ENCODE data around the gene SLF2.

Gene SLF2

GRCh38 chr10:100888957-100889356, 23.8 kb upstream of the SLF2 start:
- no peak for TF ChIP-seq EZH2 (IDR thresholded peaks at IDR 0.05; ENCODE audit: borderline replicate concordance, low read length)
- TF ChIP-seq CTCF (IDR thresholded peaks at IDR 0.05; ENCODE audit: low read length): peak; percentile 22; the same call in 1 of the 2 replicates
- Histone ChIP-seq H3K9me2 (ENCODE audit: low read depth, low read length) (no peaks in the 10 kb centered on the region), H4K20me1 (ENCODE audit: insufficient read depth, low read length) (no peaks in the 10 kb centered on the region), H2AFZ (ENCODE audit: low read length) (no peak overlapping the region), H3K27me3 (ENCODE audit: insufficient read depth, low read length) (no peaks in the 10 kb centered on the region; the same call in 1 of the 2 replicates), H3K9me3 (ENCODE audit: low read length) (no peaks in the 10 kb centered on the region), H3F3A (ENCODE audit: insufficient read depth, low read length) (no peaks in the 10 kb centered on the region), H3K79me2 (ENCODE audit: insufficient read depth, low read length) (no peaks in the 10 kb centered on the region), H3K36me3 (ENCODE audit: insufficient read depth, low read length) (no peaks in the 10 kb centered on the region), H3K4me2 (ENCODE audit: low read length) (no peak overlapping the region), H3K27ac (ENCODE audit: low read depth, low read length, poor library complexity, severe bottlenecking) (no peak overlapping the region), H3K4me1 (ENCODE audit: insufficient read depth, low read length, severe bottlenecking) (no peaks in the 10 kb centered on the region), H3K9ac (ENCODE audit: low read length) (no peak overlapping the region), H3K4me3 (ENCODE audit: low read depth, low read length, poor library complexity, severe bottlenecking) (no peak overlapping the region)

- H3F3A ChIP-seq (ENCODE audit: insufficient read depth, low read length): no peaks in the 10 kb centered on the region
- no peak overlapping the region for H3K9ac ChIP-seq (ENCODE audit: low read length)
- H3K79me2 ChIP-seq (ENCODE audit: insufficient read depth, low read length): no peaks in the 10 kb centered on the region
- H3K4me2 ChIP-seq (ENCODE audit: low read length): no peak overlapping the region
- no peaks in the 10 kb centered on the region for H3K9me2 ChIP-seq (ENCODE audit: low read depth, low read length)
- H3K27ac ChIP-seq (ENCODE audit: low read depth, low read length, poor library complexity, severe bottlenecking): no peak overlapping the region
- no peaks in the 10 kb centered on the region; the same call in 1 of the 2 replicates for H3K27me3 ChIP-seq (ENCODE audit: insufficient read depth, low read length)
- no peak overlapping the region for H3K4me3 ChIP-seq (ENCODE audit: low read depth, low read length, poor library complexity, severe bottlenecking)
- H4K20me1 ChIP-seq (ENCODE audit: insufficient read depth, low read length): no peaks in the 10 kb centered on the region
- H3K36me3 ChIP-seq (ENCODE audit: insufficient read depth, low read length): no peaks in the 10 kb centered on the region
- H3K9me3 ChIP-seq (ENCODE audit: low read length): no peaks in the 10 kb centered on the region
- H2AFZ ChIP-seq (ENCODE audit: low read length): no peak overlapping the region
- TF ChIP-seq EZH2 (IDR thresholded peaks at IDR 0.05; ENCODE audit: borderline replicate concordance, low read length) (no peak), CTCF (IDR thresholded peaks at IDR 0.05; ENCODE audit: low read length) (no peak)
- H3K4me1 ChIP-seq (ENCODE audit: insufficient read depth, low read length, severe bottlenecking): no peaks in the 10 kb centered on the region
Observed at GRCh38 chr10:100889546-100889945, 23.2 kb upstream of the SLF2 start.

- no peaks in the 10 kb centered on the region for H3K36me3 ChIP-seq (ENCODE audit: insufficient read depth, low read length)
- no peak for TF ChIP-seq EZH2 (IDR thresholded peaks at IDR 0.05; ENCODE audit: borderline replicate concordance, low read length)
- TF ChIP-seq CTCF (IDR thresholded peaks at IDR 0.05; ENCODE audit: low read length): no peak
- no peak overlapping the region for H3K4me3 ChIP-seq (ENCODE audit: low read depth, low read length, poor library complexity, severe bottlenecking)
- H3K9me2 ChIP-seq (ENCODE audit: low read depth, low read length): no peaks in the 10 kb centered on the region
- no peak overlapping the region for H3K4me2 ChIP-seq (ENCODE audit: low read length)
- H3K79me2 ChIP-seq (ENCODE audit: insufficient read depth, low read length): no peaks in the 10 kb centered on the region
- no peaks in the 10 kb centered on the region; the same call in 1 of the 2 replicates for H3K27me3 ChIP-seq (ENCODE audit: insufficient read depth, low read length)
- no peaks in the 10 kb centered on the region for H3F3A ChIP-seq (ENCODE audit: insufficient read depth, low read length)
- H3K9me3 ChIP-seq (ENCODE audit: low read length): no peaks in the 10 kb centered on the region
- no peaks in the 10 kb centered on the region for H4K20me1 ChIP-seq (ENCODE audit: insufficient read depth, low read length)
- no peak overlapping the region for H3K9ac ChIP-seq (ENCODE audit: low read length)
- no peak overlapping the region for H2AFZ ChIP-seq (ENCODE audit: low read length)
- no peak overlapping the region for H3K27ac ChIP-seq (ENCODE audit: low read depth, low read length, poor library complexity, severe bottlenecking)
- no peaks in the 10 kb centered on the region for H3K4me1 ChIP-seq (ENCODE audit: insufficient read depth, low read length, severe bottlenecking)
Observed at GRCh38 chr10:100890141-100890672, 22.6 kb upstream of the SLF2 start.
